Astrocyte (in vitro differentiated cells and primary cell): ENCODE data around the gene GPR61. TPM values are rescaled to one million over a fixed set of nuclear protein-coding genes. Genes with fewer than 3 reads are reported as not detected.

Experiments
- DNase-seq: peaks from one replicate; pipeline ENCODE4 v3.0.0-alpha.2; 2010; ENCODE audit warnings: low read depth
- FAIRE-seq: peaks from 2 replicates; lab custom pipeline; 2011; peaks lifted over from hg19 to GRCh38; lab: Jason Lieb, UNC
- H2AFZ ChIP-seq: 2 replicates; pipeline ENCODE4 v1.6.0; 2012; ENCODE audit warnings: low read depth, low read length, inconsistent platforms
- H3K27ac ChIP-seq: 2 replicates; pipeline ENCODE4 v1.5.1; 2011; ENCODE audit warnings: low read depth, low read length, inconsistent platforms
- H3K27me3 ChIP-seq: 2 replicates; pipeline ENCODE4 v1.6.0; 2011; ENCODE audit warnings: low read length, inconsistent platforms; ENCODE audit not compliant: insufficient read depth
- H3K36me3 ChIP-seq: 2 replicates; pipeline ENCODE4 v1.5.1; 2011; ENCODE audit warnings: low read length, inconsistent platforms; ENCODE audit not compliant: insufficient read depth
- H3K4me1 ChIP-seq: 2 replicates; pipeline ENCODE4 v1.5.1; 2011; ENCODE audit warnings: low read length, inconsistent platforms; ENCODE audit not compliant: insufficient read depth
- H3K4me2 ChIP-seq: 2 replicates; pipeline ENCODE4 v1.6.0; 2012; ENCODE audit warnings: low read length, inconsistent platforms
- H3K4me3 ChIP-seq: 2 replicates; pipeline ENCODE4 v1.5.1; 2011; ENCODE audit warnings: low read depth, mild to moderate bottlenecking, low read length, inconsistent platforms; ENCODE audit not compliant: insufficient read depth
- H3K79me2 ChIP-seq: 2 replicates; pipeline ENCODE4 v1.6.0; 2012; ENCODE audit warnings: mild to moderate bottlenecking, low read length, inconsistent platforms; ENCODE audit not compliant: insufficient read depth
- H3K9ac ChIP-seq: 2 replicates; pipeline ENCODE4 v1.6.0; 2012; ENCODE audit warnings: mild to moderate bottlenecking, low read length, inconsistent platforms
- H3K9me3 ChIP-seq: 2 replicates; pipeline ENCODE4 v1.5.1; 2012; ENCODE audit warnings: low read depth, mild to moderate bottlenecking, low read length, inconsistent platforms; ENCODE audit not compliant: insufficient read depth
- H4K20me1 ChIP-seq: 2 replicates; pipeline ENCODE4 v1.6.0; 2012; ENCODE audit warnings: low read length, inconsistent platforms; ENCODE audit not compliant: insufficient read depth
- H3K27ac Mint-ChIP-seq: one replicate; pipeline ENCODE4 v1.8.0; 2021; ENCODE audit warnings: mild to moderate bottlenecking, mixed read lengths; ENCODE audit not compliant: unreplicated experiment
- H3K27me3 Mint-ChIP-seq: one replicate; pipeline ENCODE4 v1.8.0; 2021; ENCODE audit warnings: low read depth, mixed read lengths; ENCODE audit not compliant: unreplicated experiment
- H3K36me3 Mint-ChIP-seq: one replicate; pipeline ENCODE4 v1.8.0; 2021; ENCODE audit warnings: low read depth, mixed read lengths; ENCODE audit not compliant: unreplicated experiment
- H3K4me1 Mint-ChIP-seq: one replicate; pipeline ENCODE4 v1.8.0; 2021; ENCODE audit warnings: low read depth, mixed read lengths; ENCODE audit not compliant: unreplicated experiment
- H3K4me3 Mint-ChIP-seq: one replicate; pipeline ENCODE4 v1.8.0; 2021; ENCODE audit warnings: mild to moderate bottlenecking, moderate library complexity, mixed read lengths; ENCODE audit not compliant: unreplicated experiment
- H3K9me3 Mint-ChIP-seq: one replicate; pipeline ENCODE4 v1.8.0; 2021; ENCODE audit warnings: mild to moderate bottlenecking, mixed read lengths; ENCODE audit not compliant: unreplicated experiment
- EZH2 ChIP-seq: IDR thresholded peaks from 2 replicates; pipeline ENCODE4 v1.6.1; 2012; ENCODE audit warnings: mild to moderate bottlenecking, low read length, inconsistent platforms; ENCODE audit not compliant: insufficient read depth
- total RNA-seq: library from RNA; stranded (reverse); gene quantifications from 2 replicates; pipeline ENCODE4 v1.2.1, GENCODE V29; 2021
- TF ChIP-seq, protein P1 (sequence below): IDR thresholded peaks from 2 replicates; pipeline ENCODE4 v1.5.1; 2011; ENCODE audit warnings: low read depth, mild to moderate bottlenecking, inconsistent platforms, low read length, moderate library complexity; ENCODE audit not compliant: insufficient read depth

The GPR61 gene
- total RNA-seq, 1 donor from 2014 or later = not detected

GRCh38 chr1:109528712-109529111 is 11.0 kb upstream of the GPR61 start:
- no peak overlapping the region for H3K4me3 Mint-ChIP-seq
- Histone ChIP-seq H3K9ac (no peak overlapping the region), H3K79me2 (no peaks in the 10 kb centered on the region), H3K4me2 (no peak overlapping the region), H4K20me1 (no peaks in the 10 kb centered on the region), H3K9me3 (no peaks in the 10 kb centered on the region), H3K4me1 (peaks cover 6% of the 10 kb centered on the region), H3K27ac (no peak overlapping the region), H3K36me3 (no peaks in the 10 kb centered on the region), H3K27me3 (peaks cover 10% of the 10 kb centered on the region), H3K4me3 (no peak overlapping the region), H2AFZ (no peak overlapping the region)
- peaks cover 27% of the 10 kb centered on the region for H3K27me3 Mint-ChIP-seq
- H3K4me1 Mint-ChIP-seq = peaks cover 18% of the 10 kb centered on the region
- DNase-seq (no peak), FAIRE-seq (no peak)
- no peak for TF ChIP-seq EZH2
- TF ChIP-seq, protein P1, sequence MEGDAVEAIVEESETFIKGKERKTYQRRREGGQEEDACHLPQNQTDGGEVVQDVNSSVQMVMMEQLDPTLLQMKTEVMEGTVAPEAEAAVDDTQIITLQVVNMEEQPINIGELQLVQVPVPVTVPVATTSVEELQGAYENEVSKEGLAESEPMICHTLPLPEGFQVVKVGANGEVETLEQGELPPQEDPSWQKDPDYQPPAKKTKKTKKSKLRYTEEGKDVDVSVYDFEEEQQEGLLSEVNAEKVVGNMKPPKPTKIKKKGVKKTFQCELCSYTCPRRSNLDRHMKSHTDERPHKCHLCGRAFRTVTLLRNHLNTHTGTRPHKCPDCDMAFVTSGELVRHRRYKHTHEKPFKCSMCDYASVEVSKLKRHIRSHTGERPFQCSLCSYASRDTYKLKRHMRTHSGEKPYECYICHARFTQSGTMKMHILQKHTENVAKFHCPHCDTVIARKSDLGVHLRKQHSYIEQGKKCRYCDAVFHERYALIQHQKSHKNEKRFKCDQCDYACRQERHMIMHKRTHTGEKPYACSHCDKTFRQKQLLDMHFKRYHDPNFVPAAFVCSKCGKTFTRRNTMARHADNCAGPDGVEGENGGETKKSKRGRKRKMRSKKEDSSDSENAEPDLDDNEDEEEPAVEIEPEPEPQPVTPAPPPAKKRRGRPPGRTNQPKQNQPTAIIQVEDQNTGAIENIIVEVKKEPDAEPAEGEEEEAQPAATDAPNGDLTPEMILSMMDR = no peak
- no peak overlapping the region for H3K27ac Mint-ChIP-seq
- H3K36me3 Mint-ChIP-seq = no peaks in the 10 kb centered on the region
- H3K9me3 Mint-ChIP-seq = no peaks in the 10 kb centered on the region

DNA sequence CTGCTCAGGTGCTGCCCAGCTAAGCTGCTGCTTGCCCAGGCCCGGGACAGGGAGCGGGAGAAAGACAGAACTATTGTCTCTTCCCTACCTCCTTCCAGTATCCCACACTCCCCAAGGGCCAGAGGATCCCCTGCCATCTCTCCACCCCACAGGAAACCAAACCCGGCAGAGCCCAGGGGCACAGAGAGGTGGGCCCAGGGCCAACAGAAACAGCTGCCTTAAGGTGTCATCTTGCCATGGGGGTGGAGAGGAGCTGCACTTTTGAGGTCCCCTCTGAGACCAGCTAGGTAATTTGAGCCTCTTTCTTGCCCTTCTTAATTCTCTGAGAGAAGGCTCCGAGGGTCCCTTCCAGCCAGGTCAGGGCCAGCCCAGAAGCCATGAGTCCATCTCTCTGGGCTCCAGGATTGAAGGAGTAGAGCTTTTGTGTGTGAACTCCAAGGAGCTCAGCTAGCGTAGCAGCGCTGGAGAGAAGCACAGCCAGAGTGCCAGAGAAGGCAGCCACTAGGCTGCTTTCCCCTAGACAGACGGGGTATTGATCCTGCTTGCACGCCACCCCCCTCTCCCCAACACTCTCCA is 9.7 kb upstream of the GPR61 start:
- FAIRE-seq = no peak
- Mint-ChIP-seq H3K4me1 (peaks cover 18% of the 10 kb centered on the region), H3K27me3 (peaks cover 27% of the 10 kb centered on the region), H3K36me3 (no peaks in the 10 kb centered on the region), H3K9me3 (no peaks in the 10 kb centered on the region), H3K27ac (no peak overlapping the region), H3K4me3 (no peak overlapping the region)
- H2AFZ ChIP-seq = no peak overlapping the region
- no peak overlapping the region for H3K27ac ChIP-seq
- H3K36me3 ChIP-seq = no peaks in the 10 kb centered on the region
- DNase-seq = no peak
- H3K4me3 ChIP-seq = no peak overlapping the region
- no peaks in the 10 kb centered on the region for H4K20me1 ChIP-seq
- TF ChIP-seq EZH2 = no peak
- TF ChIP-seq, protein P1 = no peak
- H3K27me3 ChIP-seq = peaks cover 10% of the 10 kb centered on the region
- no peaks in the 10 kb centered on the region for H3K79me2 ChIP-seq
- H3K9me3 ChIP-seq = no peaks in the 10 kb centered on the region
- H3K4me1 ChIP-seq = peaks cover 6% of the 10 kb centered on the region
- no peak overlapping the region for H3K4me2 ChIP-seq
- no peak overlapping the region for H3K9ac ChIP-seq

- no peaks in the 10 kb centered on the region for H3K9me3 ChIP-seq
- no peak overlapping the region for H3K27ac ChIP-seq
- peaks cover 6% of the 10 kb centered on the region for H3K4me1 ChIP-seq
- no peak overlapping the region for H3K4me2 ChIP-seq
- H3K4me1 Mint-ChIP-seq = peaks cover 21% of the 10 kb centered on the region
- H3K4me3 Mint-ChIP-seq = no peak overlapping the region
- no peak overlapping the region for H3K4me3 ChIP-seq
- H3K36me3 ChIP-seq = no peaks in the 10 kb centered on the region
- no peak for FAIRE-seq
- no peaks in the 10 kb centered on the region for H4K20me1 ChIP-seq
- H3K9ac ChIP-seq = no peak overlapping the region
- TF ChIP-seq, protein P1 = no peak
- TF ChIP-seq EZH2 = no peak
- no peak for DNase-seq
- H3K27ac Mint-ChIP-seq = no peak overlapping the region
- no peaks in the 10 kb centered on the region for H3K79me2 ChIP-seq
- no peaks in the 10 kb centered on the region for H3K36me3 Mint-ChIP-seq
- no peak overlapping the region for H2AFZ ChIP-seq
- peaks cover 10% of the 10 kb centered on the region for H3K27me3 ChIP-seq
- H3K9me3 Mint-ChIP-seq = no peaks in the 10 kb centered on the region
- peaks cover 30% of the 10 kb centered on the region for H3K27me3 Mint-ChIP-seq
These were observed 9.1 kb upstream of the GPR61 start for GRCh38 chr1:109530457-109531087.
